ENCODE data around the gene SLAMF1. TPM values are rescaled to one million over a fixed set of nuclear protein-coding genes. Genes with fewer than 3 reads are reported as not detected.

The SLAMF1 gene
- total and polyA plus RNA-seq, 9 of the 15 experiments (the other 6 are each of a cell fraction or from before 2014, with no cell fraction given), result 0.04 to 0.17 (median 0.11) TPM; not detected in 4

GRCh38 chr1:160579216-160579701, 67.6 kb downstream of the SLAMF1 start, which contains the start of gene CD84:
CD84 (minus strand) TSS chr1:160579496; CDS start chr1:160579437, 59 bp downstream.
- H3K9ac ChIP-seq (ENCODE audit: insufficient read depth in 1 of 2, low read depth in 2 of 2, low read length in 2 of 2), result peak within 1 kb of the TSS; percentile 67 to 78
- H3K4me3 ChIP-seq, result peak within 1 kb of the TSS; percentile 5; the same call in 1 of the 2 replicates
- ATAC-seq, result peak; percentile 65
- H3K36me3 ChIP-seq (ENCODE audit: control insufficient read depth, insufficient read depth, low read length), result no peaks in the 10 kb centered on the region
- intact Hi-C loops (cut with micrococcal nuclease) (no loop called here), in situ Hi-C loops (cut with MboI) (no loop called here)
- no peaks in the 10 kb centered on the region for H3K9me3 ChIP-seq (replicated peaks; ENCODE audit: control insufficient read depth, insufficient read depth, low read depth, low read length)
- FAIRE-seq, result peak; percentile 62
- CTCF ChIA-PET (ENCODE audit: low intra/inter-chr PET ratio), result no interaction called here
- no peaks in the 10 kb centered on the region for H3K9me1 ChIP-seq (ENCODE audit: control insufficient read depth, insufficient read depth, low read length)
- BruUV-seq (replicated peaks), result no TSS peak
- POLR2A ChIA-PET, result interaction anchor here (0.8 to 1.9 kb wide), 3 partner anchors 8 to 14 kb away, joined by 3 to 6 read pairs (median 4); no protein-coding TSS in a partner anchor
- peak within 1 kb of the TSS; percentile 85 for H3K27ac ChIP-seq (ENCODE audit: extremely low read depth, low read depth, low read length)
- H2AFZ ChIP-seq (ENCODE audit: low read depth, low read length), result peak within 1 kb of the TSS; percentile 97
- H3K79me2 ChIP-seq (ENCODE audit: control insufficient read depth, insufficient read depth, low read length), result no peaks in the 10 kb centered on the region
- 5% methylated on average over 3 of the region's 3 CpGs for WGBS (ENCODE audit: insufficient coverage, low coverage, missing lambda C conversion rate)
- H3K4me2 ChIP-seq (ENCODE audit: insufficient read depth, low read length), result peak within 1 kb of the TSS; percentile 75
- peaks cover 3 to 73% of the 10 kb centered on the region in 2 experiments; a peak in 4 of 5 replicates for H3K4me1 ChIP-seq (replicated peaks in 1 of 2; ENCODE audit: control insufficient read depth in 2 of 2, insufficient read depth in 2 of 2, low read length in 2 of 2)
- no peaks in the 10 kb centered on the region for H4K20me1 ChIP-seq (replicated peaks; ENCODE audit: control insufficient read depth, insufficient read depth, low read length)
- peak in 2 of 4 experiments; percentile 22 to 33 for DNase-seq (ENCODE audit: extremely low read depth in 1 of 4, low spot score in 3 of 4)
- no peaks in the 10 kb centered on the region for H3K27me3 ChIP-seq (ENCODE audit: control insufficient read depth in 2 of 2, insufficient read depth in 2 of 2, low read length in 2 of 2)
- TF ChIP-seq RBM34 (IDR thresholded peaks at IDR 0.05; ENCODE audit: borderline replicate concordance, insufficient read depth, low read length) (no peak), ZBTB40 (IDR thresholded peaks at IDR 0.05) (peak; percentile 74), ZBTB40 (CRISPR knock-in tag; IDR thresholded peaks at IDR 0.05) (no peak), ZNF583 (CRISPR knock-in tag; IDR thresholded peaks at IDR 0.05) (no peak), SPI1 (IDR thresholded peaks at IDR 0.05; ENCODE audit: borderline replicate concordance, low read depth, low read length) (peak; percentile 40; the same call in 1 of the 2 replicates), NFATC3 (IDR thresholded peaks at IDR 0.05) (no peak), RREB1 (CRISPR knock-in tag; IDR thresholded peaks at IDR 0.05) (no peak)
